Posterior cingulate gyrus (tissue), 11 donors: Measurements from ENCODE around the gene DPP6.
A peak's percentile ranks its signal among the peaks of the same experiment; 100 is the strongest.

Source experiments
- DNase-seq, 10 donors: peaks; one replicate each; pipeline versions ENCODE4 v3.0.0 to v3.0.0-alpha.2; 2020 to 2021; ENCODE audit warnings: mixed read lengths in 3 of 10
- intact Hi-C: fragments of 100-400 bp; cut with DNase I; formaldehyde crosslinking; loops from one replicate; pipeline ENCODE4 v1.15.1; 2023

The DPP6 gene

DNA sequence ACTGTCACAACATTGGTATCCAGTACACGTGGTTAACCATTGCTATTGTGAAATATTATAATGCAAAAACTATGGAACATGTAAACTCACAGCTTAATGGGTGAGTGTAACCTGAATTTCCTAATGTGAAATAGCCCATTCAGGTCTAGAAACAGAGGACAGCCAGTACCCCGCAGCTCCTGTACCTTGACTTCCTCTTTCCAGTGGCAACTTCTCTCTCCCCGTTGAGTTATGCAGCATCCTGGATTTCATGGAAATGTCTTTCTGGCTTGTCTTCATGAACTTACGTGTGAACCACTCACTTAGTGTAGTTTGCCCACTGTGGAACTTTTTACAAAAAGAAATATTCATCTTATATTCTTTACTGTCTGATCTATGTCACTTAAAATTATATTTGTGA lies 384.4 kb downstream of the DPP6 start:
- intact Hi-C loops = no loop called here
- no peak for DNase-seq

DNA sequence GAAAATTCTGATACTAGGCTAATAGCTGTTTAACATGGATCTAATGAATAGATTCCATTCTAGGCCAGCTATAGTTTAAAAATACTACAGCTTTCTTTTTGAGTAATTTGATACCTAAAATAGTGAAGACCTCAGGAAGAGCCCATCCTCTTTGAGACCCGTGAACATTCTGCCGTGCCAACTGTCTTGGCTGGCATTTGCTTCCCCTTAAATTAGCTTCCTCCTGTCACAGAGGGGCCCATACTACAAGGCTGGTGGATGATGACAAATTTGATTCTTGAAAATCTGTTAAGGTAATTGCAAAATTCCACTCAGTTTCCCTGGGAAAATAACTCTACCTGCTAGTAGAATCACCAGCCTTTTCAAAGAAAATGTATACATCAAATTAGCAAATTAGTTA lies 385.0 kb downstream of the DPP6 start:
- no peak for DNase-seq
- intact Hi-C loops = no loop called here

DNA sequence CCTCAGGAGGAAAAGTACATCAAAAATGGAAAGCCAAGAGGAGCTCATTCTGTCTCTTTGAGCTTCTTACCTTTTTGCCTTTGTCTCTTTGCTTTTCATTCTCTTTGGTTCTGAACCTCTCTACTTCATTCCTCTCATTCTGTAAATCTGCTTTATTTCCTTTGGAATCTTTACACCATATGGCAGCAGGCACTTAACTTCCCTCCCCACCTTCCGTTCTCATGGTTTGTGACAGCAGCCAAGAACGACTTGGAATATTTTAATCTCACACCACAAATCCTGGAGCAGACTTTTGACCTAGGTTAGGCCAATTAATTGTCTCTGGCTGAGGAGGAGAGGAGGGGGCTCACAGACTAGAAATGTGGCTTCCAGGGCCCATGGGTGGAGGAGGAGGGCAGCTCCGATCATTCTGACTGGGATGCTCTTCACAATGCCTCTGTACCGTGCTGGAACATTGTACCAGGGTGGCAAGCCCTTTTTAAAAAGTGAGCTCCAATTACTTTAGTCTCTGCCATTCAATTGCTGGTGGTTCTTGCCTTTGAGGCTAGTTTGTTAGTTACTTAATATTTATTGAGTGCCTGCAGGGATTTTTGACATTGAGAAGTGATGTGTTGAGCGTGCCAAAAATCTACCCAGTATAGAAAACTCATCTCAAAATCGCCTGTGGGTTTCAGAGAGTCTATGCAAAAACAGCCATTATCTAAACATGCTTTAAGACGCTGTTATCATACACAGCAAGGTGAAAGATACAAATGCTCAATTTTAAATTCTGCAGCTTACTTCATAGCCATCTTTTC lies 386.6 kb downstream of the DPP6 start:
- no peak for DNase-seq
- intact Hi-C loops = no loop called here

DNA sequence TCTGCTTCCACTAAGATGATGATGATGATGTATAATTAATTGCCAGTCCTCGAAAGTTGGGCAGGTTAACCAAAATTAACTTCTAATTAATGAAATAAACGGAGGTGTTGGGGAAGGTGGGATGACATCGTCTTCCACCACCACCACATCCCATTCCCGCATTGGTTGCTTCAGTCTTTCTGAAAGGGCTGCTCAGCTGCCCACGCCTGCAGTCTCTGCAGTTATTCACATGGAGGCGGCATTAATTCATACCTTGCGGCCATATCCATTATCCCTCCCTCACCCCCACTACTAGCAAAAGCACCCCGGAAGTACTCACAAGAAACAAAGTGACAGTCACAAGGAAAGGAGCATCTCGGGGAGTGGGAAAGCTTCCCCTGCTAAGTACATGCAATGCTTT lies 387.9 kb downstream of the DPP6 start:
- DNase-seq = no peak
- intact Hi-C loops = no loop called here

DNA sequence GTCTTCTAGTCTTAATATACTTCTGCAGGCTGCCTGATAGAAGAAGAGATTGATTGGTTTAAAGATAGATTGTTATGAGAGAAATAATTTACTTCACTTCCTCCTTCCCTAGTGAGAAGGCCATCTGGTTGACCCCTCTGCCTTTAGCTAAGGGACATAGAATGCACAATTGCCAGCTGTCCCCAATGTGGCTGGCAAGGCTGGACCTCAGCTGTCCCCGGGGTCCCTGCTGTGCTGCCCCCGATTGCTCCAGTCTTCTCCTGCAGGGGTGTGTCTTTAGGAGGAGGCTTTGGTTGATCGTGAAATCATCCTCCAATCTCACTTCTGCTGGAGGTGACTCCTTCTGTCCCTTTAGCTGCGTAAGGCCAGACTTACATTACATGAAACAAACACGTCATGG lies 388.5 kb downstream of the DPP6 start:
- intact Hi-C loops = no loop called here
- peak in 1 of 10 donors; percentile 44 for DNase-seq

DNA sequence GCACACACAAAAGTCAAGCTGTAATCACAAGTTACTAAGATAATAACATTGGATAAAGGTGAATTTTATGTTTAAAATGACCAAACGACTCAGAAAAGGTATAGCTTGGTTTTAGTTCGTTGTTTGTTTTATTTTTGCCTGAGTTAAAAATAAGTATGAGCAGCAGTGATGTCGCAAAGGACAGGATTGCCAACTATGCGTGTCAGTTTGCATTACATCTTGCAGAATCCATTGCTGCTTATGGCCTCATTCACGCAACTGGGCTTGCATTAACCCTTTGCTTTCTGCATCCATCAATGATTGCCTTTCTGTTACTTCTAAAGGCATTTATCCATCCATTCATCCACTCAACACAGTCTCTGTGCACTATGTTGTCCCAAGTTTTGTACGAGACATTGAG lies 389.6 kb downstream of the DPP6 start:
- intact Hi-C loops = no loop called here
- DNase-seq = no peak

DNA sequence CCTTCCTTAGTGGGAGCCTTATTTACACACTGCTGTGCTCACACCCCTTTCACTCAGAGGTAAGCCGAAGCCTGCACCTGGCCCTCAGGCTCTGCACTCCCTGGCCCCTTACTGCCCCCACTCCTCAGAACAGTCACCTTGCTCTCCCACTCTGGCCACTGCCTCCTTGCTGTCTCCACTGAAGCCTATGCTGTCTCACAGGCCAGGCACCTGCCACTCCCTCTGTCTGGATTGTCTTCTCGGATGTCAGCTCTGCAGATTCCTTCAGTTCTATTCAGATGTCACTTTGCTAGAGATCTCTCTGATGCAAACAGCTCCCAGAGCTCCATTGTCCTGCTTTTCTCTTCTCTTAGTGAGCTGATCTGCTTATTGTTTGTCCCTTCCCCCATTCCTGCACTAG lies 390.7 kb downstream of the DPP6 start:
- intact Hi-C loops = no loop called here

DNA sequence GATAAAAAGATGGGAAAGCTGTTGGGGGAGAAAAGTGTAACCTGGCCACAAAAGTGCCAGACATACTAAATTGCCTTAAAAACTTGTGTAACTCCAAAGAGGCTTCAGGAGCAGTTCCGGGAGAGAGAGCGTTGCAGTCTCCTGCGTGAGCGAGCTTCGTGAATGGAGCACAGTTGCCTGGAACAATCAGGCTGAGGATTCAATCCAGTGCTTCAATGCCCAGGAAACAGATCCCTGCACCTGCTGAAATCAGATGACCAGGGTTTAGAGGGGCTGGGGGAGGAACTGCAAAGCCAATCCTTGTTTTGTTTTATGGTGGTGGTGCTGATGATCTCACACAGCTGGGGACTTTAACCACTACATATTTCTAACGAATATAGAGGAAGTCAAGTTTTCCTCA lies 398.3 kb downstream of the DPP6 start:
- intact Hi-C loops = no loop called here
- DNase-seq = peak in 3 of 10 donors; percentile 25 to 83 (median 63)

More for the DNA sequence above, 390.7 kb downstream of the DPP6 start:
- DNase-seq = no peak

DNA sequence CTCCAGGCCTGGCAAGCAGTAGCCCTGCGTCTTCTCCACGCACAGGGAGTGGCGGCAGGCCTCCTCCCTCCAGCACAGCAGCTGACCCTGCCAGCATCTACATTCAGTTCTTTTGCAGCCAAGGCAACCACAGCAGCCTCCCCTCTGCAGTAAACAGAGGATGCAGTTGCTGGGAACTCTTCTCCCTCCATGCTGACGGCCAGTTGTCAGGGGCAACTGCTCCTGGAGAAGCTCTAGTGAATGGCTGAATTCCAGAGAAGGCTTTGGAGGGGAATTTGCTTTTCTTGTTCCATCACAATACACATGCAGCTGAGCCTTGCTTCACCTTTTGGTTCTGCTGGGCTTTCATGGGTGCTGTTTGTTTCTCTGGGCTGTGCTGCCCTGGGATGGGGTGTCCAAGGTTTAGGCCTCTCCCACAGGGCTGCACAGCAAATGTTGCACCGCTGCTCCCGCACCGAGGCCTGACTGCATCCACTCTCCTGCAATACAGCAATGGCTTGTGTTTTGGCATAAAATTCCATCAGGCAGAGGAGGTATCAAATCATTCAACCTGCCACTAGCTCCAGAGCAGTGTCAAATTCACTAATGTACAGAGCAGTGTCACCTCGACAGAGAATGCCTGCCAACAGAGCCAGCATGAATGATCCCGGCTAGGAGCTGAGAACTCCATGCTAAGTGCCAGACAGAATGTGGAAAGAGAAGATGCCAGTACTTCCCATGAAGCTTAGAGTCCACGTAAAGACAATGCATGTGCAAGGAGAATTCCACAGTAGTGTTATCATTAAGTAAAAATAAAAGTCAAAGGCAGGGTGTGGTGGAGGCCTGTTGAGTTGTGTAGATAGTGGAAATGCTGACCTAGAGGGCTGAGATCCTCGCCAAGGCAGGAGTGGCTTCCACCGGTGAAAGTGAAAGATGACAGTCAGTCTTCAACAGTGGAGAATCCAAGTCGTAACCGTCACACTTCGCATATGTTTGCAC lies 399.6 kb downstream of the DPP6 start:
- peak in 8 of 10 donors; percentile 36 to 91 (median 45) for DNase-seq
- intact Hi-C loops = no loop called here

DNA sequence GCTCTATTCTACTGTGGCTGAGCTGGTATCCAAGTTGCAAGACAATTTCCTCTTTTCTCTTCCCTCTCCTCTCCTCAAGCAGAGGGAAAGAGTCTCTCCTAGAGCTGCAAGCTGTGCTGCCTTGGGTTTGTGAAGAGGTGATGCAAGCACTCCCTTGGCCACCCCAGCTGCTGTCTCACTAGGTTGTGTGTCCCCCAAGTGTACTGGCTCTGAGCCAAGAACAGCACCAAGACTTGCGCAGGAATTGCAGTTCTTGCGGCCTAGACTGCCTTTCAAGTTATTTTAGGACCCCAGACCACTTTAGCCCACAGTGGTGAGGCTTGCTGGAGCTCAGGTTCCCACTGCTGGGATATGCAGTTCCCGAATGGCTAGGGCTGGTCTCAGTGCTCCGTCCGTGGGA lies 411.6 kb downstream of the DPP6 start:
- intact Hi-C loops = no loop called here
- DNase-seq = no peak

DNA sequence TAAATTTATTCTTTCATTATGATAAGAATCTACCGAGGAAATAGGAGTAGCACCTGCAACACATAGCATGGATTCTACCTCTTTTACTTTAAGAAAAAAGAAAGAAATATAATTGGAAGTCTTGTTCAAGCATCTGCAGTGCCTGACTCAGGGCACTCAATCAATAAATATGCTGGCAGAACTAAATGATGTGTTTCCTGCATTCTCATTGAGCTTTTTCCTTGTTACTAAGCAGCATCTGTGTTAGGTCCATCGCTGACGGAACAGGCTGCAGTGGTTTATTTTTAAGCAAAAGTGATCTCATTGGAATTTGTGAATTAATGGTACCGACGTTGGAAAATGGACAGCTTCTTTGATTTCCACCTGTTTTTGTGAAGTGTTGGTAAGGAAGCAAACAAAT lies 417.5 kb downstream of the DPP6 start:
- intact Hi-C loops = no loop called here
- DNase-seq = no peak

DNA sequence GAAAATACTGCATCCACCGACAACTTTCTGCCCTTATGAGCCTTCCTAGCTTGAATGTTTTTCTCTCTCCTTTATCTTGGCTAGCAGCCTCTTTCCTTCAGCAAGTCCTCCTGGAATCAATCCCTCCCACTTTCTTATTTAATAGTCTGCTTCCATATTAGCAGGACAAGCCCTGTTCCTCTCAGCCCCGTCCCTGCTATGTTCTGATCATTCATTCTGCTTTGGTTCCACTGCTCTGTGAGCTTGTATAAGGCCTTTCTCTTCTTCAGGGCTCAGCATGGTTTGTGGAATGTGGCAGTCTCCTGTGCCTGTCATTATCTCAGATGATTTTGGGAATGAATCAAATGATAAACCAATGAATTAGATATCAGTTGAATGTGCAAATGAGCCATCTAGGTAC lies 420.1 kb downstream of the DPP6 start:
- intact Hi-C loops = no loop called here
- DNase-seq = no peak

DNA sequence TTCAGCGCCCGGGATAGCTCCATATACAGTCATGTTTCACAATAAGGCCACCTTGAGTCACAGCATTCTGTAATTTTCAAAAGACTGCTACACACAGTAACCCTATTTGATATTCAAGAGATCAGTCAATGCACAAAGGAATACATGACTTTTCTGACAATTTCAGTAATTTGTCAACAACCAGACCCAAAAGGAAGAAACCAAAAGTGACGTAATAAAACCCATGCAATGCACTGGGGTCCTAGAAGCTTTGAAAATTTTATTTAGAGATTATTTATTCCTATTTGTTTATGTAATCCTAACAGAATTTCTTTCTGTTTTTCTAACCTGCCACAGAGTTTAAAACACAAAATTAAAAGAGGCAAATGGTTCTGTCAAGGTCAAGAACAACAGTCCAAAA lies 421.2 kb downstream of the DPP6 start:
- intact Hi-C loops = no loop called here
- no peak for DNase-seq

DNA sequence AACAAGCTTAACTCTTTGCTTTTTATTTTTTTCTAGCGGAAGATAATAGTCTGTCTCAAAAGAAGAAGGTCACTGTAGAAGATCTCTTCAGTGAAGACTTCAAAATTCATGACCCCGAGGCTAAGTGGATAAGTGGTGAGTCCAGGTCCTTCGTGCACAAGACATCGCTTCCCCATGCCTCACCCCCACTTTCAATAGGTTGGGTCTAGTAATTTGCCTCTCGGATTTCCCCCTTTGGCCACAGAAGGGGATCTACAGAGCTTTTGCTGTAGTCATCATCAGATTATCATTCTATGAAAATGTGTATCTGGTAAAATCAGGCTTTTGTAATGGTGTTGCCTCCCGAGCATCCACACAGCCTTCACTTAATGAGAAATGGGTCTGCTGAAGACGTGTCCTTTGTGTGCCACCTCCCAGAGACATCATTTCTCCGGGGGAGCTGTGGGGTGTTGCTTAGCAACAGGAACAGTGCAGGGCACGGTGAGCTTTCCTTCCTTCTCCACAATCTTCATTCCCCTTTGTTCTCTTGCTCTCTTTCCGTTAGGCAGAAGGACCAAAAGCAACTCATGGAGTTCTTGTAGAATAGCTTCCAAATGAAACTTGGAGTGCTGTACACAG lies 422.8 kb downstream of the DPP6 start:
- no peak for DNase-seq
- intact Hi-C loops = no loop called here

DNA sequence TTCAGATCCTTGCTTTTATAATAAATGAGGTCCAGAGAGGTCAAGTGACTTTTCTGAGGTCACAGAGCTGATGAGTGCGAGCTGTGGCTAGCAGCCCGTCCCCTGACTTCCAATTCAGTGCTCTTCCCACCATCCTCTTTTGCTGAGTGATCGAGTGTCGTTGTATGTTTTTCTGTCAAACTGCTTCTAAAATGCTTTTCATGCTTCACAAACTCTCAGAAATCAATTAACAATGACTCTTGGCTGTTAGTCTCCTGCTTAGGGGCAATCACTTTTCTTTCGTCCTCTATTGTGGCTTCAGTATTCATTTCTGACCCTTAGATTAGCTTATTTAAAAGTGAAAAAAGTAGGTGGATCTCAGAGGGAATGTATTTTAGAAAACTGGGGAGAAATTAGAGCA lies 423.7 kb downstream of the DPP6 start:
- intact Hi-C loops = no loop called here

DNA sequence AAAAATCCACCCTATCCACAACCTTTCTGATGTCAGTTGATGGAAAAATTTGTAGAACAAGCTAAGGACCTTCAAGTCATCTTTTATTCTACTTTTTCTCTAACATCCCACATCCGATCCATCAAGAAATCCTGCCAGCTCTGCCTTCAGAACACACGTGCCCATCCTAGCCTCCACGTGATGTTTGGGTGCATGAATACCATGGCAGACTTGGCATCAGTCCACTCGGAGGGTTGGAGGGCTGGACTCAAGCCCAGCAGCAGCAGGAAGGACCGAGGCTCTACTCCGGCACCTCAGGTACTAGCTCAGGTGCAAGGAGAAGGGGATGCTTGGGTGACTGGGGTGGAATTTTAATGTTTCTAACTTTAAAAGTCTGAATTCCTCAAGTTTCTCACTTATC lies 428.6 kb downstream of the DPP6 start:
- intact Hi-C loops = no loop called here
- no peak for DNase-seq

More for the DNA sequence above, 423.7 kb downstream of the DPP6 start:
- no peak for DNase-seq

DNA sequence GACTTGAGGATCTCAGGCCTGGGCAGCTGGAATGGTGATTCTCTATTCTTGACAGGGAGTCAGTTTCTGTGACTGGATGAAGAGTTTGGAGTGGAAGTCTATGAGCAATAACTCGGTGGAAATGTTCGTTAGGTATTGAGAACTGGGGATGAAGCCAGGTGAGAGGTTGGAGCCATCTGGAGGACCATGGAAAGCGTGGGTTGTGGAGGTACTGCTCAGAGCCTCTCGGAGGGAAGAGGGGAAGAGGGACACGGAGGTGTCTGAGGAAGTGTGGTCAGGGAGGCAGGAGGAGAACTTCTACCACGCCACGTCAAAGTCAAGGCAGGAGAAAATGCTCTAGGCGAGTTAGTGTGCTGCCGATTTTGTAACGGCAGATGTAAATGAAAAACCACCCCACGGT lies 430.7 kb downstream of the DPP6 start:
- intact Hi-C loops = no loop called here
- DNase-seq = no peak

DNA sequence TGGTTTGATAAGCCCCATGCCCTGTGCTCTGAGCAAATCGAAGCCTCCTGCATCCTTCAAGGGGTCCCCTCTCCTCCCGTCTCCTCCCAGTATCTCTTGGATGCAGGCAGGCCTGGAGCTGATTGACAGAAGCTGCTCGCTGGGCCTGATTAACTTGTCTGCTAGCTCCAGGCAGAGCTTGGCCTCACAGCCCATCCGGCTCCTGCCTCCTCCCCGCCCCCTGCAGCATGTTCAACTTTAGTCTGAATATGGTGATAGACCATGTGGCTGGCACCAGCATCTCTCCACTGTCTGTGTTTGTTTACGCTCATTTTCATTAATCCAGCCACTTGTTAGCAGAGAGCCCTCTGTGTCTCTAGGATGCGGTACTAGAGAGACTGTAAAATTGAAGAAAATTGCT lies 432.2 kb downstream of the DPP6 start:
- DNase-seq = peak; percentile 71 to 98 (median 81)
- intact Hi-C loops = loop anchor here (1.0 kb wide), 1 partner anchor 58 kb away; no protein-coding TSS in a partner anchor

DNA sequence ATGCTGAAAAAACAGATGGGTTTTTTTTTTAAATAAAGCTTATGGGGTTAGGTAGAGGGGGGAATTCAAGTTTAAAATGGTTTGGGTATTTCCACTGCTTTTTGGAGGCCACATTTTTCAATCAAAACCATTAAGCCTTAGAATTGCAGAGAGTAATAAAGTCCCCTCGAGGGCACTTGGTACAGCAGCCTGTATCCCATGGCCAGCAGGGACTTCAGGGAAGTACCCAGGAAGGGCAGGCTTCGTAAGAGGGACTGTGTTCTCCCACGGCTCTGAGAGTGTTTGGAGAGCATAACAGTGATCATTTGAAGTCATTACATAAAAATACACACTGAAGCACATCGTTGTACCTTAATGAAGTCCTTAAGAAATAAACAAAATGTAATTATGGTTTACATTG lies 432.7 kb downstream of the DPP6 start:
- no peak for DNase-seq

DNA sequence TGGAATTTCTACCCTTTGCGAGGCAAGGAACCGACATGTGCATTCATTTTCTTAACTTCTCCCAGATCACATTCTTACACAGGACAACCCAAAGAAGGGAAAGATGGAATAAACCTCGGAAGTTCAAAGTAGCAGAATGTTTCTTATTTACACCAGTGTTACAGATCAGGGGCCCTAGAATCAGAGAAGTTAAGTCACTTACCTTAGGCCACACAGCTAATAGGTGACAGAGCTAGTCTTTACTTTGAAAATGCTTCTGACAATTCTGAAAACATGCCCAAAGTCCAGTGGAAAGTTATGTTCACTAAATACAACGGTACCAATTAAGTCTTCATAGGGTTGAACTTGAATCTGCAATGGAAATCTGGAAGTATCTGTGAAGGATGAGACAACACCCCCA lies 437.7 kb downstream of the DPP6 start:
- intact Hi-C loops = loop anchor here (10.0 kb wide), 1 partner anchor 1295 kb away; no protein-coding TSS in a partner anchor
- no peak for DNase-seq

More for the DNA sequence above, 432.7 kb downstream of the DPP6 start:
- intact Hi-C loops = loop anchor here (1.0 kb wide), 1 partner anchor 59 kb away; no protein-coding TSS in a partner anchor

DNA sequence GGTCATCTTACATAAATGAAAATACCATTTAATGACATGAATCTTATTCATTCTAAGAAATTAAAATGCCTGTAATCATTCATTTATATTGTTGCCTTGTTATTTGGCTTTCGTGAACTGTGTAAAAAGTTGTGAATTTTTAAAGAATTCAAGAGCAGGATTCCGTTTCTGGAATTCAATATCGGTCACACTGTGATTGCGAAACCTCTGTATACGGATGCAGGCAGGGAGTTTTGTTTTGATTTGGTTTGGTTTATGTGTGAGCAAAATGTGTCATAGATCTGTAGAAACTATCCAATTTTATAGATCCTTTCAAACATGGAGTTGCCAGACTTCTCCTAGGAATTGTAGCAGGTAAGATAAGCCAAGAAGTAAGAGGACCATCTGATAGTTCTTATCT lies 441.4 kb downstream of the DPP6 start:
- intact Hi-C loops = loop anchor here (10.0 kb wide), 1 partner anchor 1299 kb away; no protein-coding TSS in a partner anchor
- no peak for DNase-seq
